ENCODE results near the gene LAIR2.

DNA sequence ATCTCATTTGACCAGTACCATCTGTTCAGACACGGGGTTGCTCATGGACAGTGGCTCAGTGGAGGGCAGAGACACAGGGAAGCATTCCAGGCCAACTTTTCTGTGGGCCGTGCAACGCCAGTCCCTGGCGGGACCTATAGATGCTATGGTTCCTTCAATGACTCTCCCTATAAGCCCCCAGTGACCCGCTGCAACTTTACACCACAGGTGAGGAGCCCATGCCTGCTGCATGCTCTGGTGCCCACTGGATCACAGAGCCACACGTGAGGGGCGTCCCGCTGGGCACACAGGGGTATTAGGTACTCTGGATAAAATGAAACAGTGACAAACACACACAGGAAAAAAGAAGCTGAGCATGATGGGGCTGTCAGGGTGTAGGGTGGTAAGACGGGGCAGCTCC, 34.3 kb downstream of the LAIR2 start:
- TF ChIP-seq KDM5A (IDR thresholded peaks at IDR 0.05) (no peak), CEBPB (IDR thresholded peaks at IDR 0.05) (no peak), ESRRA (IDR thresholded peaks at IDR 0.05; ENCODE audit: borderline replicate concordance, low read length) (no peak), TP53 (CRISPR knock-in tag; IDR thresholded peaks at IDR 0.05) (no peak)
- TF ChIP-seq, protein P1, sequence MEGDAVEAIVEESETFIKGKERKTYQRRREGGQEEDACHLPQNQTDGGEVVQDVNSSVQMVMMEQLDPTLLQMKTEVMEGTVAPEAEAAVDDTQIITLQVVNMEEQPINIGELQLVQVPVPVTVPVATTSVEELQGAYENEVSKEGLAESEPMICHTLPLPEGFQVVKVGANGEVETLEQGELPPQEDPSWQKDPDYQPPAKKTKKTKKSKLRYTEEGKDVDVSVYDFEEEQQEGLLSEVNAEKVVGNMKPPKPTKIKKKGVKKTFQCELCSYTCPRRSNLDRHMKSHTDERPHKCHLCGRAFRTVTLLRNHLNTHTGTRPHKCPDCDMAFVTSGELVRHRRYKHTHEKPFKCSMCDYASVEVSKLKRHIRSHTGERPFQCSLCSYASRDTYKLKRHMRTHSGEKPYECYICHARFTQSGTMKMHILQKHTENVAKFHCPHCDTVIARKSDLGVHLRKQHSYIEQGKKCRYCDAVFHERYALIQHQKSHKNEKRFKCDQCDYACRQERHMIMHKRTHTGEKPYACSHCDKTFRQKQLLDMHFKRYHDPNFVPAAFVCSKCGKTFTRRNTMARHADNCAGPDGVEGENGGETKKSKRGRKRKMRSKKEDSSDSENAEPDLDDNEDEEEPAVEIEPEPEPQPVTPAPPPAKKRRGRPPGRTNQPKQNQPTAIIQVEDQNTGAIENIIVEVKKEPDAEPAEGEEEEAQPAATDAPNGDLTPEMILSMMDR (IDR thresholded peaks at IDR 0.05), result no peak
